Lower lobe of right lung (tissue), 2 donors: Measurements from ENCODE around the gene ZFTA. TPM values are rescaled to one million over a fixed set of nuclear protein-coding genes. Genes with fewer than 3 reads are reported as not detected.

Source experiments
- ATAC-seq, 2 donors: fragments of 200-7000 bp; cut with Tn5 transposase; one replicate each; pipeline ENCODE4 v1.9.1; 2020 to 2022; ENCODE audit warnings: mild to moderate bottlenecking in 2 of 2, moderate library complexity in 2 of 2
- DNase-seq: peaks from one replicate; pipeline ENCODE4 v3.0.0-alpha.2; 2020
- H3K27ac ChIP-seq: fragments of 200-600 bp; one replicate; pipeline ENCODE4 v1.8.0; 2022
- H3K27me3 ChIP-seq: fragments of 200-600 bp; one replicate; pipeline ENCODE4 v1.8.0; 2022; ENCODE audit warnings: low read depth
- H3K36me3 ChIP-seq: fragments of 200-600 bp; one replicate; pipeline ENCODE4 v1.8.0; 2022; ENCODE audit warnings: mild to moderate bottlenecking
- H3K4me1 ChIP-seq: fragments of 200-600 bp; one replicate; pipeline ENCODE4 v1.8.0; 2022
- H3K4me3 ChIP-seq: fragments of 200-600 bp; one replicate; pipeline ENCODE4 v1.8.0; 2022; ENCODE audit warnings: mild to moderate bottlenecking
- H3K9me3 ChIP-seq: fragments of 200-600 bp; one replicate; pipeline ENCODE4 v1.8.0; 2022
- CTCF ChIP-seq: fragments of 200-600 bp; IDR thresholded peaks from one replicate; pipeline ENCODE4 v1.8.0; 2022; ENCODE audit warnings: antibody characterized with exemption, mild to moderate bottlenecking
- intact Hi-C: fragments of 100-400 bp; cut with DNase I; formaldehyde crosslinking; loops from one replicate; pipeline ENCODE4 v1.11.0; 2022
- total RNA-seq: library from RNA; stranded (reverse); fragmentation: NEBNext Ultra II Directional; extraction: Animal tissue kit (Norgen Biotek cat#: 25700); gene quantifications from one replicate; pipeline ENCODE4 v1.2.1, GENCODE V29; 2021
- donor health status: DM: no; HTN: yes; CAD: no; lungs with severe emphysema.

Gene ZFTA
- total RNA-seq, 1 donor from 2014 or later = 9.3 TPM

- DNase-seq (no peak), ATAC-seq (no peak)
- no peak overlapping the region for H3K27ac ChIP-seq
- intact Hi-C loops = no loop called here
- peaks cover 15% of the 10 kb centered on the region for H3K4me1 ChIP-seq
- H3K4me3 ChIP-seq = no peak overlapping the region
- no peaks in the 10 kb centered on the region for H3K9me3 ChIP-seq
- no peak for TF ChIP-seq CTCF
- no peaks in the 10 kb centered on the region for H3K36me3 ChIP-seq
- H3K27me3 ChIP-seq = no peaks in the 10 kb centered on the region
These were observed 2.2 kb upstream of the ZFTA start for GRCh38 chr11:63770763-63771162.

GRCh38 chr11:63769714-63770455 is 1.3 kb upstream of the ZFTA start:
- H3K4me1 ChIP-seq = peaks cover 15% of the 10 kb centered on the region
- H3K4me3 ChIP-seq = peak overlapping the region; percentile 80
- ATAC-seq (peak; percentile 1 to 4), DNase-seq (no peak)
- no peaks in the 10 kb centered on the region for H3K36me3 ChIP-seq
- intact Hi-C loops = no loop called here
- H3K27me3 ChIP-seq = no peaks in the 10 kb centered on the region
- H3K27ac ChIP-seq = peak overlapping the region; percentile 72
- H3K9me3 ChIP-seq = no peaks in the 10 kb centered on the region
- TF ChIP-seq CTCF = no peak

GRCh38 chr11:63769042-63769713 is 603 bp upstream of the ZFTA start:
- Histone ChIP-seq H3K4me3 (peak overlapping the region; percentile 80), H3K27me3 (no peaks in the 10 kb centered on the region), H3K36me3 (no peaks in the 10 kb centered on the region), H3K9me3 (no peaks in the 10 kb centered on the region), H3K27ac (peak overlapping the region; percentile 72), H3K4me1 (peaks cover 15% of the 10 kb centered on the region)
- ATAC-seq (peak; percentile 52 to 58), DNase-seq (peak; percentile 52)
- TF ChIP-seq CTCF = no peak
- intact Hi-C loops = no loop called here

GRCh38 chr11:63767565-63768236 is 874 bp downstream of the ZFTA start:
- H3K4me3 ChIP-seq = peak overlapping the region; percentile 80
- H3K9me3 ChIP-seq = no peaks in the 10 kb centered on the region
- H3K27me3 ChIP-seq = no peaks in the 10 kb centered on the region
- intact Hi-C loops = no loop called here
- ATAC-seq = peak; percentile 17 to 57
- H3K27ac ChIP-seq = peak overlapping the region; percentile 71
- no peaks in the 10 kb centered on the region for H3K36me3 ChIP-seq
- H3K4me1 ChIP-seq = peaks cover 15% of the 10 kb centered on the region
- TF ChIP-seq CTCF = no peak
- DNase-seq = peak; percentile 51

GRCh38 chr11:63767267-63767564 is 1.4 kb downstream of the ZFTA start:
- Histone ChIP-seq H3K27ac (no peak overlapping the region), H3K36me3 (no peaks in the 10 kb centered on the region), H3K4me3 (peak overlapping the region; percentile 80), H3K27me3 (no peaks in the 10 kb centered on the region), H3K9me3 (no peaks in the 10 kb centered on the region), H3K4me1 (peaks cover 15% of the 10 kb centered on the region)
- intact Hi-C loops = no loop called here
- no peak for ATAC-seq
- no peak for TF ChIP-seq CTCF
- DNase-seq = no peak
